K562 (cell line): ENCODE measurements around the gene RCC2. TPM values are rescaled to one million over a fixed set of nuclear protein-coding genes. Genes with fewer than 3 reads are reported as not detected.

Experiments used
- CC2D1A ChIP-seq: fragments of 450-650 bp; IDR thresholded peaks from 2 replicates; pipeline ENCODE4 v1.6.1; 2017; ENCODE audit warnings: mild to moderate bottlenecking
- FOXA1 ChIP-seq: fragments of 450-650 bp; IDR thresholded peaks from 2 replicates; pipeline ENCODE4 v1.6.1; 2016; ENCODE audit warnings: mild to moderate bottlenecking, borderline replicate concordance
- GATAD2A ChIP-seq: fragments of 450-650 bp; IDR thresholded peaks from 2 replicates; pipeline ENCODE4 v1.6.1; 2017
- HDAC6 ChIP-seq: IDR thresholded peaks from 2 replicates; pipeline ENCODE4 v1.6.1; 2012; ENCODE audit warnings: low read depth, mild to moderate bottlenecking, control low read depth, inconsistent platforms, low read length, moderate library complexity
- MIER1 ChIP-seq: fragments of 450-650 bp; IDR thresholded peaks from 2 replicates; pipeline ENCODE4 v1.6.1; 2016; ENCODE audit warnings: antibody characterized with exemption, mild to moderate bottlenecking, low read depth
- MTA2 ChIP-seq: fragments of 450-650 bp; IDR thresholded peaks from 2 replicates; pipeline ENCODE4 v1.6.1; 2016; ENCODE audit warnings: low read depth
- NFATC3 ChIP-seq: fragments of 450-650 bp; IDR thresholded peaks from 2 replicates; pipeline ENCODE4 v1.6.1; 2017; ENCODE audit warnings: mild to moderate bottlenecking
- POLR2AphosphoS2 ChIP-seq: IDR thresholded peaks from 2 replicates; pipeline ENCODE4 v1.6.1; 2012; ENCODE audit warnings: low read length, improper control_type of control experiment
- RAD21 ChIP-seq, 2 experiments: fragments of 250-450 bp in 1 of 2; fragments of 450-650 bp in 1 of 2; sonication (Bioruptor Pico) in 1 of 2; formaldehyde crosslinking in 1 of 2; IDR thresholded peaks in 1 of 2; conservative IDR thresholded peaks in 1 of 2; 2 replicates each; pipeline versions ENCODE4 v1.4.0 to v1.8.0; 2020 to 2022; ENCODE audit warnings: mild to moderate bottlenecking in 2 of 2, moderate library complexity in 1 of 2
- RBBP5 ChIP-seq: fragments of 200-600 bp; sonication (generic); IDR thresholded peaks from 2 replicates; pipeline ENCODE4 v1.6.1; 2012; ENCODE audit warnings: borderline replicate concordance, mild to moderate bottlenecking, low read length, control low read depth, inconsistent platforms; ENCODE audit not compliant: insufficient read depth, poor library complexity, severe bottlenecking
- RBFOX2 ChIP-seq: fragments of 200-400 bp; formaldehyde crosslinking; IDR thresholded peaks from 2 replicates; pipeline ENCODE4 v1.6.1; 2017; ENCODE audit warnings: low read depth, mild to moderate bottlenecking, low read length, moderate library complexity
- RFX7 ChIP-seq: fragments of 250-450 bp; sonication (Bioruptor Pico); IDR thresholded peaks from 2 replicates; pipeline ENCODE4 v1.5.1; 2021; ENCODE audit warnings: mild to moderate bottlenecking
- SIX5 ChIP-seq, 2 experiments: IDR thresholded peaks; 2 replicates each; pipeline ENCODE4 v1.6.1; 2011; ENCODE audit warnings: low read length in 2 of 2, borderline replicate concordance in 1 of 2, low read depth in 1 of 2, mild to moderate bottlenecking in 1 of 2, moderate library complexity in 1 of 2; ENCODE audit not compliant: insufficient read depth in 1 of 2
- SP2 ChIP-seq: IDR thresholded peaks from 2 replicates; pipeline ENCODE4 v1.6.1; 2011; ENCODE audit warnings: mild to moderate bottlenecking, low read depth, low read length, moderate library complexity; ENCODE audit not compliant: poor library complexity, severe bottlenecking; ENCODE audit errors: extremely low read depth
- TCF3 ChIP-seq: sonication (generic); formaldehyde crosslinking; IDR thresholded peaks from 2 replicates; pipeline ENCODE4 v1.4.0; 2020; ENCODE audit warnings: mild to moderate bottlenecking, missing genetic modification reagents
- ZKSCAN3 ChIP-seq: fragments of 250-450 bp; sonication (Bioruptor Pico); IDR thresholded peaks from 2 replicates; pipeline ENCODE4 v1.4.0; 2020
- ZNF282 ChIP-seq: sonication (generic); formaldehyde crosslinking; IDR thresholded peaks from 2 replicates; pipeline ENCODE4 v1.8.1; 2023; ENCODE audit warnings: missing genetic modification reagents
- polyA plus RNA-seq, 8 experiments: library from polyadenylated mRNA; depleted of rRNA in 4 of 8; stranded (reverse) in 5 of 8; unstranded in 3 of 8; fragments of >200 nt; fragmentation: Nextera tagmentation in 2 of 8; fragmentation: Illumina TruSeq in 1 of 8; extraction: Ambion mirVana in 2 of 8; extraction: Trizol in 1 of 8; gene quantifications; 2 replicates each; pipeline versions ENCODE4 v1.2.1 to v1.2.3, GENCODE V29; 2011 to 2014; ENCODE audit warnings: inconsistent platforms in 1 of 8, missing spikeins in 1 of 8
- total RNA-seq, 7 experiments: library from RNA; depleted of rRNA in 6 of 7; stranded (reverse); fragments of >200 nt in 6 of 7; fragmentation: Illumina TruSeq in 2 of 7; extraction: Trizol in 2 of 7; gene quantifications; 2 replicates each; pipeline versions ENCODE4 v1.2.1 to v1.2.3, GENCODE V29; 2011 to 2021; ENCODE audit warnings: low replicate concordance in 1 of 7
- TF ChIP-seq, protein P1 (sequence below): sonication (generic); formaldehyde crosslinking; IDR thresholded peaks from 2 replicates; pipeline ENCODE4 v1.8.0; 2022; ENCODE audit warnings: mild to moderate bottlenecking, missing genetic modification reagents, borderline replicate concordance
- TF ChIP-seq, protein P2 (sequence below), 2 experiments: IDR thresholded peaks; 2 replicates each; pipeline ENCODE4 v1.6.1; 2012; ENCODE audit warnings: improper control_type of control experiment in 2 of 2, low read depth in 2 of 2, low read length in 2 of 2, borderline replicate concordance in 1 of 2
- TF ChIP-seq, protein P3 (sequence below): sonication (generic); formaldehyde crosslinking; IDR thresholded peaks from 2 replicates; pipeline ENCODE4 v1.8.0; 2022; ENCODE audit warnings: mild to moderate bottlenecking, low read depth, missing genetic modification reagents
- TF ChIP-seq, protein P4 (sequence below): sonication (generic); formaldehyde crosslinking; IDR thresholded peaks from 2 replicates; pipeline ENCODE4 v1.8.0; 2022; ENCODE audit warnings: mild to moderate bottlenecking, missing genetic modification reagents
- TF ChIP-seq, protein P5 (sequence below): sonication (generic); formaldehyde crosslinking; IDR thresholded peaks from 2 replicates; pipeline ENCODE4 v1.5.0; 2020; ENCODE audit warnings: missing genetic modification reagents

RCC2 gene
- total and polyA plus RNA-seq, 9 of the 15 experiments (the other 6 are each of a cell fraction or from before 2014, with no cell fraction given) = 31.8 to 292 (median 116) TPM

DNA sequence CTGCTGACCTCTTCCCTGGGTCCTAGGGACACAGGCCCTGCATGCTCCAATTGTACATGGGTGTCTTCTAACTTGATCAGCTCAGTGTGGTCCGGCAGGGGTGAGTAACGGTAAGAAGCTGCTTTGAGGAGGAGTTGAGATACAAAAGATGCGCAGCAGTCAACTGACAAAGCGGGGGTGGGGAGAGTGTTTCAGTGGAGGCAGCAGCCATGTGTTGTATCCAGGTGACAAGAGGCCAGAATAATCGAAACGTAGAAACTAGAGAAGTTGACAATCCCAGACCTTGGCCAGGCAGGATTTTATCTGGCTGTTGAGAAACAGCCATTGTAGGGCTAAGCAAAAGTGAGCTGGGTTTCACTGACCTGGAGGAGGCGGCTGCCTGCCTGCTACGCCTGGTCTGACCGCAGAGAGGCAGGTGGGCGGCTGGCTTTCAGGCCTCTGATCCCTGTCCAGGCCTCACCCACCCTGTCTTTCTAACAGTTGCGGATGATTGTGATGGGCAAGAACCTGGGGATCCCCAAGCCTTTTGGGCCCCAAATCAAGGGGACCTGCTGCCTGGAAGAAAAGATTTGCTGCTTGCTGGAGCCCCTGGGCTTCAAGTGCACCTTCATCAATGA is 38.6 kb downstream of the RCC2 start (continued):
- TF ChIP-seq, protein P1, sequence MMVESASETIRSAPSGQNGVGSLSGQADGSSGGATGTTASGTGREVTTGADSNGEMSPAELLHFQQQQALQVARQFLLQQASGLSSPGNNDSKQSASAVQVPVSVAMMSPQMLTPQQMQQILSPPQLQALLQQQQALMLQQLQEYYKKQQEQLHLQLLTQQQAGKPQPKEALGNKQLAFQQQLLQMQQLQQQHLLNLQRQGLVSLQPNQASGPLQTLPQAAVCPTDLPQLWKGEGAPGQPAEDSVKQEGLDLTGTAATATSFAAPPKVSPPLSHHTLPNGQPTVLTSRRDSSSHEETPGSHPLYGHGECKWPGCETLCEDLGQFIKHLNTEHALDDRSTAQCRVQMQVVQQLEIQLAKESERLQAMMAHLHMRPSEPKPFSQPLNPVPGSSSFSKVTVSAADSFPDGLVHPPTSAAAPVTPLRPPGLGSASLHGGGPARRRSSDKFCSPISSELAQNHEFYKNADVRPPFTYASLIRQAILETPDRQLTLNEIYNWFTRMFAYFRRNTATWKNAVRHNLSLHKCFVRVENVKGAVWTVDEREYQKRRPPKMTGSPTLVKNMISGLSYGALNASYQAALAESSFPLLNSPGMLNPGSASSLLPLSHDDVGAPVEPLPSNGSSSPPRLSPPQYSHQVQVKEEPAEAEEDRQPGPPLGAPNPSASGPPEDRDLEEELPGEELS (CRISPR knock-in tag) = no peak
- TF ChIP-seq CC2D1A (no peak), RBFOX2 (no peak), MIER1 (no peak), NFATC3 (no peak), ZNF282 (CRISPR knock-in tag) (no peak), ZKSCAN3 (CRISPR knock-in tag) (no peak), MTA2 (no peak), HDAC6 (no peak), SIX5 (IDR thresholded peaks at IDR 0.05; ENCODE audit: borderline replicate concordance in 1 of 2, insufficient read depth in 1 of 2, low read depth in 1 of 2, low read length in 2 of 2) (no peak), FOXA1 (no peak), RAD21 (CRISPR knock-in tag; conservative IDR thresholded peaks at IDR 0.05 in 1 of 2, IDR thresholded peaks at IDR 0.05 in 1 of 2) (no peak; a peak in 1 of 4 replicates), GATAD2A (no peak), RFX7 (no peak), SP2 (no peak), RBBP5 (no peak), POLR2AphosphoS2 (no peak), TCF3 (CRISPR knock-in tag) (no peak)
- TF ChIP-seq, protein P2, sequence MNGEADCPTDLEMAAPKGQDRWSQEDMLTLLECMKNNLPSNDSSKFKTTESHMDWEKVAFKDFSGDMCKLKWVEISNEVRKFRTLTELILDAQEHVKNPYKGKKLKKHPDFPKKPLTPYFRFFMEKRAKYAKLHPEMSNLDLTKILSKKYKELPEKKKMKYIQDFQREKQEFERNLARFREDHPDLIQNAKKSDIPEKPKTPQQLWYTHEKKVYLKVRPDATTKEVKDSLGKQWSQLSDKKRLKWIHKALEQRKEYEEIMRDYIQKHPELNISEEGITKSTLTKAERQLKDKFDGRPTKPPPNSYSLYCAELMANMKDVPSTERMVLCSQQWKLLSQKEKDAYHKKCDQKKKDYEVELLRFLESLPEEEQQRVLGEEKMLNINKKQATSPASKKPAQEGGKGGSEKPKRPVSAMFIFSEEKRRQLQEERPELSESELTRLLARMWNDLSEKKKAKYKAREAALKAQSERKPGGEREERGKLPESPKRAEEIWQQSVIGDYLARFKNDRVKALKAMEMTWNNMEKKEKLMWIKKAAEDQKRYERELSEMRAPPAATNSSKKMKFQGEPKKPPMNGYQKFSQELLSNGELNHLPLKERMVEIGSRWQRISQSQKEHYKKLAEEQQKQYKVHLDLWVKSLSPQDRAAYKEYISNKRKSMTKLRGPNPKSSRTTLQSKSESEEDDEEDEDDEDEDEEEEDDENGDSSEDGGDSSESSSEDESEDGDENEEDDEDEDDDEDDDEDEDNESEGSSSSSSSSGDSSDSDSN (IDR thresholded peaks at IDR 0.05; ENCODE audit: borderline replicate concordance in 1 of 2, low read depth in 2 of 2, low read length in 2 of 2) = peak in 1 of 2 experiments; percentile 44; a peak in 1 of 4 replicates
- TF ChIP-seq, protein P3, sequence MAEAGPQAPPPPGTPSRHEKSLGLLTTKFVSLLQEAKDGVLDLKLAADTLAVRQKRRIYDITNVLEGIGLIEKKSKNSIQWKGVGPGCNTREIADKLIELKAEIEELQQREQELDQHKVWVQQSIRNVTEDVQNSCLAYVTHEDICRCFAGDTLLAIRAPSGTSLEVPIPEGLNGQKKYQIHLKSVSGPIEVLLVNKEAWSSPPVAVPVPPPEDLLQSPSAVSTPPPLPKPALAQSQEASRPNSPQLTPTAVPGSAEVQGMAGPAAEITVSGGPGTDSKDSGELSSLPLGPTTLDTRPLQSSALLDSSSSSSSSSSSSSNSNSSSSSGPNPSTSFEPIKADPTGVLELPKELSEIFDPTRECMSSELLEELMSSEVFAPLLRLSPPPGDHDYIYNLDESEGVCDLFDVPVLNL (CRISPR knock-in tag) = no peak
- TF ChIP-seq, protein P4, sequence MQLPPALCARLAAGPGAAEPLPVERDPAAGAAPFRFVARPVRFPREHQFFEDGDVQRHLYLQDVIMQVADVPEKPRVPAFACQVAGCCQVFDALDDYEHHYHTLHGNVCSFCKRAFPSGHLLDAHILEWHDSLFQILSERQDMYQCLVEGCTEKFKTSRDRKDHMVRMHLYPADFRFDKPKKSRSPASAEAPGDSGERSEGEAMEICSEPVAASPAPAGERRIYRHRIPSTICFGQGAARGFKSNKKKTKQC (CRISPR knock-in tag) = peak; percentile 11; the same call in 1 of the 2 replicates
- TF ChIP-seq, protein P5, sequence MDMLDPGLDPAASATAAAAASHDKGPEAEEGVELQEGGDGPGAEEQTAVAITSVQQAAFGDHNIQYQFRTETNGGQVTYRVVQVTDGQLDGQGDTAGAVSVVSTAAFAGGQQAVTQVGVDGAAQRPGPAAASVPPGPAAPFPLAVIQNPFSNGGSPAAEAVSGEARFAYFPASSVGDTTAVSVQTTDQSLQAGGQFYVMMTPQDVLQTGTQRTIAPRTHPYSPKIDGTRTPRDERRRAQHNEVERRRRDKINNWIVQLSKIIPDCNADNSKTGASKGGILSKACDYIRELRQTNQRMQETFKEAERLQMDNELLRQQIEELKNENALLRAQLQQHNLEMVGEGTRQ (CRISPR knock-in tag) = no peak
